HG03064 (cell line): ENCODE data around the gene ZNF446.
"Not testable (repeated sequence)": the region's sequence is repeated elsewhere in the genome, so short reads cannot be mapped to it uniquely, and the experiment has no call there.

ENCODE experiments used
- ATAC-seq: cut with Tn5 transposase; IDR thresholded peaks from one replicate; pipeline ENCODE4 v1.9.1; 2021; ENCODE audit warnings: low read depth; ENCODE audit not compliant: unreplicated experiment

Gene ZNF446

DNA sequence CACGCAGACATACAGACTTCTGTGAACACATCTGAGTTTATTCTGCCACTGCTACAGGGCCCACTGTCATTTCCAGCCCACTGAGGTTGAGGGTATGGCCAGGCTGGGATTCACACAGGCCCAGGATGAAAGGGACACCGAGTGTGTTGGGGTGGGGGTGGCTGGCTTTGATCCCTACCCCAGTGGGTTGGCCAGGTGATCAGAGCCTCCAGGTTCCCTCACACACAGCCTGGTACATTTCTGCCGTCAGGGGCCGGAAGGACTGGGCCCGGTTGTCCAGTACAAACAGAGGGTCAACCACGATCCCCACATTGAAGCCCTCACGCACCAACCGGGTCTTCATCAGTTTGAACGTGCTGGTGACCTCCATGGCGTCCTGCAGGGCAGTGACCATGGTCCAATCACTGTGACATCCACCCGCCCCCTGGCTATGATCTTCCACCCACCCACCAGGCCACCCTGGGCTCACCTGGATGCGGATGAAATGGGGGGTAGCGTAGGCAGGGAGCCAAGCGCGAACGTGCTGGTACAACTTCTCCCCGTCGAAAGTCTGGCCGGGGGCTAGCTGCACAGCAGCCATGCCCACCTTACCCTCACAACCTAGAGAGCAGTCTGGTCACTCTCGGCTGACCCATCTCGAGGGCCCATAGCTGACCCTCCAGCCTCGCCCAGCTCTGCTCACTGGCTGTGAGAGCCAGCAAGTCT, 22.3 kb downstream of the ZNF446 start:
- ATAC-seq: no peak

DNA sequence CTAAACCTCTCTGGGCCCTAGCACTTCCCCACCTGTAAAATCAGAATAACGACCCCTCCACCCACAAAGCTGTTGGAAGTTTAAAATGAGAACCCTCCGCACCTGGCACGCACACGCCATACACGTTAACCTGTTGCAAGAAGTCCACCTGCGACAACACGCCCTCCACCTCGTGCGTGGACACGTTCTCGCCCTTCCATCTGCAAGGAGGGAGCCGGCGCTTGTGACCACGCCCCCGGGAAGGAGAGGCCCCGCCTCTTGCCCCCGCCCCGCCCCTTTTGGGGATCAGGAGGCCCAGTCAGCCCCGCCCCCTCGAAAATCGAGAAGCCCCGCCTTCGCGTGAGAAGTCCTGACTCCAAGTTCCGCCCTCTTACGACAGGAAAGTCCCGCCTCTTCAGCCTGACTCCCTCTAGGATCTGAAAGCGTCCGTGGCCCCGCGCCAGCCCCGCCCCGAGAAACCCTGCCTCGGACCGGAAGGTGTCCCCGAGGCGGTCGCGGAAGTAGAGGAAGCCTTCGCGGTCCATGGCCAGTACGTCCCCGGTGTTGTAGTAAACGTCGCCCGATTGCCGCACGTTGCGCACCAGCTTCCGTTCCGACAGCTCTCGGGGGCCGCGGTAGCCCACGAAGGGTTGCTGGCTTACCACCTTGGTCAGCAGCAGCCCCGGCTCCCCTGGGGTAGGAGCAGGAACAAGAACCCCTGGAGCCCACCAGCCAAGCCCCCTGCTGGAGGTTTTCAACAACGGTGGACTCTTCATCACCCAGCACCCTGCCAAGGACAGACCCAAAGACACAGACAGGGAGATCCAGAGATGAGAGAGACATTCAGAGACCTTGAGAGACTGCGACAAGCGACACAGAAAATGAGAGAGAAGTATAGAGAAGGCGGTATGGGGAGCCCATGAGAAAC, 23.1 kb downstream of the ZNF446 start:
- ATAC-seq: peak; percentile 77

DNA sequence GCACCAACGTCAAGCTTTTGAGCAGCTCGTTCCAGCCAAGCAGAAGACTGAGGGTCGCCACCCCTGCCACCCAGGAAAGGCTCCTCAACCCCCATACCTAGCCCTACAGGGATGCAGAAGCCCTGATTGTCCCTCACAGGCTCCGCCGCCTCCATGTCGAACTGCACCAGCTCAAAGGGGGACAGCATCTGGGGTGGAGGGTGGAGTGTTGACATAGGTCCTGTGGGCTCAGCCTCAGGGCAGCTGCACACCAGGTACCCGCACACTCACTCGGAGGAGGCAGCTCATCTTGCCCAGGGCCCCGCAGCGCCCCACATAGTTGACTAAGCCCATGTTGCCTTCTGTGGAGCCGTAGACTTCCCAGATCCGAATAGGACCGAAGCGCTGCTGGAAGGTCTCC, 24.1 kb downstream of the ZNF446 start:
- ATAC-seq: no peak

DNA sequence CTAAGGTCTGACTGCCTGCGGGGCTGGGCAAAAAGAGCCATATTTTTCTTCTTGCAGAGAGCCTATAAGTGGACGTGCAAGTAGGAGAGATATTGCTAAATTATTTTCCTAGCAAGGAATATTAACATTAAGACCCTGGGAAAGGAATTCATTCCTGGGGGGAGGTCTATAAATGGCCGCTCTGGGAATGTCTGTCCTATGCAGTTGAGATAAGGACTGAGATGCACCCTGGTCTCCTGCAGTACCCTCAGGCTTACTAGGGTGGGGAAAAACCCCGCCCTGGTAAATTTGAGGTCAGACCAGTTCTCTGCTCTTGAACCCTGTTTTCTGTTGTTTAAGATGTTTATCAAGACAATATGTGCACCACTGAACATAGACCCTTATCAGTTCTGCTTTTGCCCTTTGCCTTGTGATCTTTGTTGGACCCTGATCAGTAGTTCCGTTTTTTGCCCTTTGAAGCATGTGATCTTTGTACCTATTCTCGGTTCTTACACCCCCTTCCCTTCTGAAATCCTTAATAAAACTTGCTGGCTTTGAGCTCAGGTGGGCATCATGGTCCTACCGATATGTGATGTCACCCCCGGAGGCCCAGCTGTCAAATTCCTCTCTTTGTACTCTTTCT, 31.6 kb downstream of the ZNF446 start:
- not testable (repeated sequence) for ATAC-seq

DNA sequence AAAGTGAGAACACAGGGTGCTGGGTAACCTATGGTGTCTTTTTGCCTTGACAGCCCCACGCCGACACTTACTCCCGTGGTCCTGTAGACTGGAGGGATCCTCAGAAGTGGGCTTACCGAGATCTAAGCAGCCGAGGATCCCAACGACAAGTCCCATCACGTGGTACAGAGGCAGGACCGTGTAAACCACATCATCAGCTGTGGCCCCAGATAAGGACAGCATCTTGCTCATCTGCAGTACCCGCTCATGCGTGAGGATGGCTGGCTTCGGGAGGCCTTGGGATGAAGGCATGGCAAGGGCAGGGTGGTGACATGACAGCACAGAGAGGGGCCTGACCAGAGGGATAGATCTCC, 33.6 kb downstream of the ZNF446 start:
- ATAC-seq: no peak

DNA sequence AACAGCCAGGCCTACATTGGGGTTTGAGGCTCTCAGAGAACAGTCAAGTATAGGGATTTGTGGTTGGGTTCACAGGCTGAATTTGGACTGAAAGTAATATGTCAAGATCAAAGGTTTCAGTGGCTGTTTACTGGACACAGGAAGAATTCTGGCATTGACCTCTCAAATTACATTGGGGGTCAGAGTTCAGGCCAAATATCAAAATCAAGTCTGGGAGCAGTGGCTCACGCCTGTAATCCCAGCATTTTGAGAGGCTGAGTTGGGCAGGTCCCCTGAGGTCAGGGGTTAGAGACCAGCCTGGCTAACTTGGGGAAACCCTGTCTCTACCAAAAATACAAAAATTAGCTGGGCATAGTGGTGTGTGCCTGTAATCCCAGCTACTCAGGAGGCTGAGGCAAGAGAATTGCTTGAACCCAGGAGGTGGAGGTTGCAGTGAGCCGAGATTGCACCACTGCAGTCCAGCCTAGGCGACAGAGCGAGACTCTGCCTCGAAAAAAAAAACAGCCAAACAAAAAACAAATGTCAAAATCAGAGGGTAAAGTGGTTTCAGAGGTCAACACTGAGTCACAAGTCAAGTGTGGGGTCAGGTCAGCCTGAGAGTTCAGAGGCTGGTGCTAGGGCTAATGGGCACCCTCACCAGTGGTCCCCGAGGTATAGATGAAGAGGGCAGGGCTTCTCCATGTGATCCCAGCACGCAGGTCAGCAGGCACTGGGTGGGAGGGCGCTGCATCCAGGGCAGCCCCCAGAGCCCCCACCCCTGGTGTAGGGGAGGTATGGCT, 34.1 kb downstream of the ZNF446 start:
- no peak for ATAC-seq

DNA sequence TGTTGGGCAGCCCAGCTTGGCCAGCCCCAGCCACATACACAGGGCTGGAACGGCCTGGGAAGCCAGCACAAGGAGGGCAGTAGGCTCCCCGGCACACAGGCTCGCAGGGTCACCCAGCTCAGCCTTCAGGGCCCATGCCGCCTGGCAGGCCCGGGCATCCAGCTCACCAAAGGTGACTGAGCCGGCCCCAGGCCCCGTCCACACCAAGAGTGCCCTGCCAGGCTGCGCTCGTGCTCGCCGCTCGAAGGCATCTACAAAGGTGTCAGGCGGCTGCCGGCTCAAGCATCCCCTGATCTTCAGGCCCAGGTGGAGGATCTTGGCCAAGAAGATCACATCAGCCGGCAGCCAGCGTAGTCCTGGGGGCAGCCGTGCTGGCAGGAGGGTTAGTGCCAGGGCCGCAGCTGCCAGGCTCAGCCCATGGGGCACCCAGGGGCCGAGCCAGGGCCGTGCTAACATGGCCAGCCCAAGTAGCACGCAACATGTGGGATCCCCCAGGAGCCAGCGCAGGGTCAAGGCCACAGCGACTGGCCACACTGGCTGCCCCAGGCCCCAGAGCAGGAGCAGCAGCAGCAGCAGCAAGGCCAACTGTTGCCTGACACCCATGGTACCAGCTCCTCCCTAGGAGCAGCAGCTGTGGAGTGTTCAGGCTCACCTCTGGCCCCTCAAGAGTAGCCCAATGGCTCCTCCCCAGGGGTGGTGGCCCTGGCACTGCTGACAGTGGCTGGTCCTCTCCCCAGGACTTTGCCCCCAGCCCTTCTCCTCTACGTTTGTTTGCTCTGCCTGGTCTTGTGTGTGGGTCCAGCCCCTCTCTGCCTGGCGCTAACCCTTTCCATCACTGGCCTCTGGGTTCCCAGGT, 35.4 kb downstream of the ZNF446 start, which contains the start of gene SLC27A5:
Gene SLC27A5, minus strand, starts transcription at position 640 of the 856 bp plus-strand sequence. Its CDS starts 37 bp downstream, at position 603.
- ATAC-seq: no peak

DNA sequence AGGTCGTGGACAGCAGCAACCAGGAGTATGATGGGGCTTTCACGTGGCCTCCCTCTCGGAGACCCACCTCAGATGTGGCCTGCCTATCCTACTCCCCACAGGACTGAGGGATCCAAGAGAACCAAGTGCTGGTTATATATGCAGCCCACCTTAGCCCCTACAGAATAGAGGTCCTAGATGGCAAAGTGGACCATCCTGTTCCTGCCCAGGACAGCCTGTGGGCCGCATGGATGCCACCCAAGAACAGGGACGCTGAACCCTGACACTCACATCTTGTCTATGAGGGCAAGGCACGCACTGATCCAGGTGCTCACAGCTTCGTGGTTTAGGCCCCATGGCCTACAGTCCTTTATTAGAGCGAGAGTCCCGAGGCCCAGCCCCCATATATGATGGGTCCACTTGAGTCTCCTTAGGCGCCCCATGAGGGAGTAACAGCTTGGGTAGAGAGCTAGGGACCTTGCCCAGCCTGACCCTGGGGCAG, 37.1 kb downstream of the ZNF446 start:
- ATAC-seq: no peak

DNA sequence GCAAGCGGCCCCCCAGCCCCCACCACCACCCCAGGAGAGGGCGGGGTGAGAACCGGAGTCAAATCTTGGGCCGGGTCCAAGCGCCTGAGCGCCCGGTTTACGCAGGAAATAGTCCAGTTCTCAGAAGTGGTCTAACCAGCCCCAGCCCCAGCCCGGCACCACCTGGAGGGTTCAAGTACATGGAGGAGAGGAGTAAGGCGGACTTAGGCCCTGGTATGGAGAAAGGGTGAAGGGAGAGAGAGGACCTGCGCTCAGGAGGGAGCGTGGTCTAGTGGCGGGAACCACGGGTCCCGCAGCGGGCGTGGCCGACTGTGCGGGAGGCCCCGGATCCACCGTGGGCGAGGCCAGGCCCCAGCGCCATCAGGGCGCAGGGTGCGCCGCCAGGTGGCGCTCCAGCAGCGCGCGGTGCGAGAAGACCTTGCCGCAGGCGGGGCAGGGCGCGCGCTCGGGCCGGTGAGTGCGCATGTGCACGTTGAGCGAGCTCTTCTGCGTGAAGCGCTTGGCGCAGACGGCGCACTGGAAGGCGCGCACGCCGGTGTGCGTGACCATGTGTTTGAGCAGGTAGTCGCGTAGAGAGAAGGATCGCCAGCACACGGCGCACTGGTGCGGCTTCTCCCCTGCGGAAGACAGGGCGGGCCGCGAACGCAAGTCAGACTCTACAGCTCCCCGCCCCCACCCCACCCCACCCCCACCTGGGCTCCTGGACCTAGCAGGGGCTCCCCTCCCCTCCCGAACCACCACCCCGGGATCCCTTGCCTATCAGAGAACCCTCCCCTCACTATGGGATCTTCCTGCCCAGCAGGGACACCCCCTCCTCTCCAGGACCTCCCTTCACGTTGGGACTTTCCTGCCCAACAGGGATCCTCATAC, 37.8 kb downstream of the ZNF446 start:
- ATAC-seq: peak; percentile 69

DNA sequence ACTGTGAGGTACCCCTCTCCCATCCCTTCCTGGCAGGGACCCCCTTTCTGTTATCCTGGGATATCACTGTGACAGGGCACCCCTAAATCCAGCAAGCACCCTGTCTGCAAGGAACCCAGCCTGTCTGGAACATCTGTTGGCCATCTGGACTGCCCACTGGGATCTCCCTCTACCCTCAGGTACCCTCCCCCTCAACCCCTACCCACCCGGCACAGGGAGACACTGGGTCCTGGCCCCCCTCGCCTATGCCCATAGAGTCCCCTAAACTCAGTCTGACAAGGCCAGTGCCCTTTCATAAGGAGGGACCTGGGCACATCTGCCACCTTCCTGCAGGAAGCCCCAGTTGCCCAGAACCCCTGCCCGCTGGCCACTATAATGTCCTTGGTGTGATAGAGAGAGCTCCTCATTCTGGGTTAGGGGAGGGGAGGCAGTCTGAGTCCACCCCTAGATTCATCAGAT, 38.4 kb downstream of the ZNF446 start:
- ATAC-seq: no peak

DNA sequence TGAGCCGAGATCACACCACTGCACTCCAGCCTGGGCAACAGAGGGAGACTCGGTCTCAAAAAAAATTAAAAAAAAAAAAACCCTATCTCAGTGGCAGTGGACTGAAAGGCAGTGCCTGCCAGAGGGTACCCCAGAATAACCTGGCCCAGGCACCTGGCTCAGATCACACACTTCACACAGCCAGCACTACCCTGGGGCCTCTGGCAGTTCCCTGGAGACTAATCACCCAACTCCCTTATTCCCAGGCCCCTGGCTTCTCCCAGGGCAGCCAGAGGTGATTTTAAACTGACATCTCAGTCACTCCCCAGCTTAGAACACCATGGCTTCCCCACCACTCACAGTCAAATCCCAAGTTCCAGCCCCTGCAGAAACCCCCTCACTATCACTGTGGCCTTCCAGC, 39.1 kb downstream of the ZNF446 start:
- ATAC-seq: no peak

DNA sequence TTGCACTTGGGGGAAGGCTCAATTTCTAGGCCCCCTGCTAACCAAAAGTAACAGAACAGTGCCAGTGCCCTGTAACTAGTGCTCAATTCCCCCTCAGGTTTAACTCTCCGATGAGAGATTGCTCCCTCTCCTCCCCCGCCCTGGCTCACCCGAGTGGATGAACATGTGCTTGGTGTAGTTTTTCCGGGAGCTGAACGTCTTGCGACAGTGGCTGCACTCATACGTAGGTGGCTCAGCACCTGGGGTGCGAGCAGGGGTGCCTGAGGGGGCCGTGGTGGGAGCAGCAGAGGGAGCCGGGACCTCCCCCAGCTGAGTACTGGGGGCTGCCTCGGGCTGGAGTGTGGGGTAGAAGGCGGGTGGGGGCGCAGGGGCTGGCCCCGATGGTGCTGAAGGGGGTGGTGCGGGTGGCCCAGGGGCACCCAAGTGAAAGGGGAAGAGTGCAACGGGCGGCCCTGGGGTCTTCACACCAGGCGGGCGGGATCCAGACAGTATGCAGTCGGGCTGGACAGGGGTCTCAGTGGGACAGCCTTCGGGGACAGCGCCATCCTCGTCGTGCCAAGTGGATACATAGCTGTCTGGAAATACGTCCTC, 40.2 kb downstream of the ZNF446 start:
- ATAC-seq: no peak

DNA sequence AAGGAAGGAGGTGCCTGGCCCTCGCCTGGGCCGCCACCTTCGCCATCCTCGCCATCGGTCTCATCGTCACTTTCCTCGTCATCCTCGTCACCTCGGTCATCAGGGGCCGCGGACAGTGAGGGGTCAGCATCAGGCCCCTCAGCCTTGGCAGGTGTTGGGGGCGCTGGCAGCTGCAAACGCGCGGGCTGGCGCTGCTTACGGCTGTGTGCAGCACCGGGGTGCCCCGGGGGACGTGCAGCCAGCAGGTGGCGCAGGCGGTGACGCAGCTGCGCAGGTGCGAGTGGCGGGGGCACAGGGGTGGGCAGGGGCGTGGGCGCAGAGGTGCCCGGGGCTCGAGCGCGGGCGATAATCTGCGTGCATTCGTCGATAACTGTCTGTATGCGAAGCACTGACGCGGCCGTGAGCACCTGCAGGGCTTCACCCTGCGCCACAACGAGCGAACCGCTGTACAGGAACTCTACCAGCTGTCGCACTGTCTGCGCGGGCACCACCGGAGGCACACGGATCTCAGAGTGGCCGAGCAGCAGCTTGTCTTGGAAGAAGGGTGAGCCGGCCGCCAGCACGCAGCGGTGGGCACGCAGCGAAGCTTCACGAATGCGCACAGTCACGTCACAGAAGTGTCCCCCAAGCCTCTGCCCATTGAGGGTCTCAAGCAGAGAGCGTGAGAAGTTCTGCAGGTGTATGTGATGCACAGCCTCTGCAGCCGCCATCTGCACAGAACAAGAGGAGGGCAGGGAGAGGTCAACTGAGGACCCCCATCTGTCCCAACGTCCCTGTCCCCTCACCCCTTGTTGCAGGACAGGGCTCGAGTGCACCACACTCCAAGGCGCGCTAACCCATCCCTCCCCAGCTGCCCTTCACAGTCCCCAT, 41.0 kb downstream of the ZNF446 start:
- no peak for ATAC-seq

DNA sequence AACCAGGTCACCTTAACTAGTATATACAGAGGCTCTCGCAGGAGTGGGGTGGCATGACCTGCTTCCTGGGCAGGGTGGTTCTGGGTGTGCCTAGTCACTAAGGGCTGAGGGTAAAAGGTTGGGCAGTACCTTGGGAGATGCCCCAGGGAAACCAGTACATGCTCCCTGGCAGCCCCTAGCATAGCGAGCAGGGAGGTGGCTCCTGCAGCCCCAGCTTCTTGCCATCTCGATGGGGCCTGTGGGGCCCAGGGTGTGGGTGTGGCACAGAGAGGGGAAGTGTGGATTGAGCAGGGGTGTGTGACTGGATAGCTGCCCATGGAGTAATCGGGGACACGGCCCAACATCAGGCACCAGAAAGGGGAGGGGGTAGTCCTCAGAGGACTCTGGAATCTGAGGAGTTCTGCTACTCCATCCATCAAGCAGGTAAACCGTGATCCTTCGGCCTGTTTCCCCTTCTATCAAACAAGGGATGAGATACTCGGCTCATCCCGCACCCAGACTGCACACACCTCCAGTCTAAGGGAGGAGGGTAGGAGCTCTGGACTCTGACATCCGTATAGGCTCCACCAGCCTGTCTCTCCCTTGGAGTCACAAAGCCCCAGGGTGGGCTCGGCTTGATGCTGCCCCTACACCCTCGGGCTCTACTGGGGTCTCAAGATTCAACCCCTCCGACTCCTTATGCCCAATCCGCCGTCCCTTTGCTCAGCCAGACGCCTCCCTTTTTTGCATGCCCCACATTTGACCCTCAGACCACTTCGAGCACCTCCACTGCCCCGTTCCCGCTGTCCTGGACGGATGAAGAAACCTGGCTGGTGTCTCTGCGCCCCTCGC, 42.3 kb downstream of the ZNF446 start:
- ATAC-seq: no peak

DNA sequence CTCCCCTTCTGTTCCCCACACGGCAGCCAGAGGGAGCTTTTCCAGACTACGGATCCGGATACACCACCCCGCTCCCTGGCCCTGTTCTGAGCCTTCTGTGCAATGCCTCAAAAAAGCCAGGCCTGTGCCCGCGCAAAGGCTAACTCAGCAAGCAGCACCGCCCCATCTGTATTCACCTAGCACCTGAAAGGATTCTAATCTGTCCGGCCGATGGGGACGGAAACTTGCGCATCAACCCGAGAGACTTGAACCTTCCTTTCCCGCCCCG, 42.9 kb downstream of the ZNF446 start:
- ATAC-seq: no peak

DNA sequence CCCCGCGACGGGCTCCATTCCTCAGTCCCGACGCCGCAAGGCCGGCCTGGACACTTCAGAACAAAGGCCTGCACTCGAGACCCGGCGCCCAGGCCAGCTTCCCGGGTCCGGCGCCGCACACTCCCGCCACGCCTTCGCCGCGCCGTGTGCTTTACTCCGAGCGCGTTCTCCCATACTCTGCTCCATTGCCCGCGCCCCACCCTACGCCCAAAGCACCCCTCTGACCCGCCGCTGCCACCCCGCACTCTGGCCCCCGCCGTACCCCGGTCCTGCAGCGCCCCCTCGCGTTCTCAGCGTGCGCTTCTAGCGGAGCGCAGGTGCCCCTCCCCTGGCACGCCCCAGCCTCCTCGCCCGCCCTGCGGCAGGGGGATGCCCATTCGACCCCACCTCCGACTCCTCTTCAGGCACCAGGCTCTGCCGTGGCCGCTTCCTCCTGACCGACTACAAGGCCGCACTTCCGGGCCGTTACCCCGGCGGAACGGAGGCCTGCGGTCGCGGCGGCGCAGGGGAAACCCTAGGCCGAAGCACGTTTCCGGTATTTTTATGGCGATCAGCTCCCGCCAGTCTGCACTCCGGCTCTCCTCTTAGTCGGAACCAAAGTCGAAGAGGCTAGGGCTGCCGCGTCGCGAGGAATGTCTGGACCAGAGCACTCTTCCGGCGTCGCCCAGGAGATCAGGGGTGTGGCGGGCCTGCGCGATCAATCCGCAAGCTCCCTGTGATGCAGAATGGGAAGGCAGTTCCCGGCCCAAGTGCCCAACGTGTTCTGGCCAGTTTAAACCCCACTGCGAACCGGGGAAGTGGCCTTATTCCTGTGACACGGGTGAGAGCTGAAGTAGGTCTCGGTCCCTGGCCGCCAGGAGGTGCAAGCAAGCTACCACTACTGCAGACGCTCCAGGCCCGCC, 43.5 kb downstream of the ZNF446 start, which contains the start of gene ZBTB45:
Gene ZBTB45, minus strand, starts transcription at position 456 of the 902 bp plus-strand sequence. CDS start 2,137 bp downstream, outside the sequence.
- ATAC-seq: peak; percentile 68
